Dendritic cell treated with granulocyte-macrophage colony-stimulating factor and Interleukin-4, amounts not matched to agents 40 ng/mL and 50 ng/mL, for 4 days (primary cell): ENCODE data around the gene DVL2.

ENCODE experiments used
- H3K27ac Mint-ChIP-seq: one replicate; pipeline ENCODE4 v1.8.0; 2022; ENCODE audit warnings: mild to moderate bottlenecking, mixed read lengths
- H3K27me3 Mint-ChIP-seq: one replicate; pipeline ENCODE4 v1.8.0; 2022; ENCODE audit warnings: mild to moderate bottlenecking, mixed read lengths
- H3K36me3 Mint-ChIP-seq: one replicate; pipeline ENCODE4 v1.8.0; 2022; ENCODE audit warnings: low read depth, mixed read lengths
- H3K4me1 Mint-ChIP-seq: one replicate; pipeline ENCODE4 v1.8.0; 2022; ENCODE audit warnings: low read depth, mixed read lengths
- H3K4me3 Mint-ChIP-seq: one replicate; pipeline ENCODE4 v1.8.0; 2022; ENCODE audit warnings: mild to moderate bottlenecking, moderate library complexity, mixed read lengths
- H3K9me3 Mint-ChIP-seq: one replicate; pipeline ENCODE4 v1.8.0; 2022; ENCODE audit warnings: mixed read lengths
- intact Hi-C: fragments of 100-400 bp; cut with micrococcal nuclease; formaldehyde crosslinking; loops from one replicate; pipeline ENCODE4 v1.15.0; 2022

DVL2 gene

DNA sequence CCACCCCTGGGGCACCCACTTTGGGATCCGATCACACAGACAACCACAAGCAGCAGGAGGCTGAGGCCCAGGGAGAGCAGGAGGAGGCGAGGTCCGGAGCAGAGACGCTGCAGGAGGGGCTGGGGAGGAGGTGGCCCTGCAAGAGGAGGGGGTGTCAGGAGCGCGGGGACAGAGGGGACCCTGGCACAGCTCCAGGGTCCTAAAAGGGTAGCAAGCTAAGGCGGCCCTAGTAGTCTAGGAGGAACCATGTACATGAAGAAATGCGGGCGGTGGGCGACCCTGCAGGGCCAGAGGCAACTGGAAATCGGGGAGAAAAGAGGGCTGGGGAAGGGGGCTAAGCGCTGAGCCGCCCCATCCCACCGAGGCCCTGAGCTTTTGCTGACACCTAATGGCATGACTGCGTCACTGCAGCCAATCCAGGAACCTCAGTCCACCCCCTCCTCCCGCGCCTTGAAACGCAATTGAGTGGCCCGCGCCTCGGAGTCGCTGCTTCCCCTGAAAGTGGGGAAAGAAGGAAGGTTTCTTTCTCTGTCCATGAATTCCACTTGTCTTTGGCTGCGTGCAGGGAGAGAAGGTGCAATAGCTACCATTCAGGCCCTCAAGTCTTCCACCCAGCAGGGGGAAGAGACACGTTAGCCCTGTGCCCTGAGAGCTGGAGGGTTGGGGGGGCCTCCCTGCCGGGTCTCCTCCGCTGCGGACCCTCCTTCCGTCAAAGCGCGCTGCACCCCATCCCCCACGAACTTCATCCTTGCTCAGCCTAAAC lies 56.9 kb downstream of the DVL2 start:
- no peak overlapping the region for H3K27ac Mint-ChIP-seq
- no peaks in the 10 kb centered on the region for H3K36me3 Mint-ChIP-seq
- no peaks in the 10 kb centered on the region for H3K9me3 Mint-ChIP-seq
- H3K4me3 Mint-ChIP-seq, result peak overlapping the region; percentile 52
- intact Hi-C loops, result loop anchor here (2.0 kb wide), 1 partner anchor 131 kb away; no protein-coding TSS in a partner anchor
- H3K4me1 Mint-ChIP-seq, result peaks cover 8% of the 10 kb centered on the region
- H3K27me3 Mint-ChIP-seq, result peaks cover 14% of the 10 kb centered on the region

DNA sequence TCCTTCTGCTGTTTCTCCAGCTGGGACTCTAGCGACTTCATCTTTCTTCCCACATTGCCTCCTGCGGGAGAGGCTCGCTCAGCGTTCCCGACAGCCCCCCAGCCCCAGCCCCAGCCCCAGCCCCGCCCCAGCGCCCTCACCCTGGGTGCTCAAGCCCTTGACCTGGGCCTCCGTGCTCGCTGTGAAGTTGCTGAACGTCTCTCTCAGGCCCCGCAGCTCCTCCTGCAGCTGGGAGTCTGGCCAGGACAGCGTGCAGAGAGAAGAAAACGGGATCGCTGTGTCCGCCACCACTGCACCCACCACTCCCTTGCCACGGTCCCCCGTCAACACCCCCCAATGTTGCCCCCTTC lies 57.5 kb downstream of the DVL2 start:
- intact Hi-C loops, result loop anchor here (2.0 kb wide), 1 partner anchor 130 kb away; no protein-coding TSS in a partner anchor
- Mint-ChIP-seq H3K4me1 (peaks cover 8% of the 10 kb centered on the region), H3K27ac (no peak overlapping the region), H3K9me3 (no peaks in the 10 kb centered on the region), H3K27me3 (peaks cover 14% of the 10 kb centered on the region), H3K36me3 (no peaks in the 10 kb centered on the region), H3K4me3 (no peak overlapping the region)

DNA sequence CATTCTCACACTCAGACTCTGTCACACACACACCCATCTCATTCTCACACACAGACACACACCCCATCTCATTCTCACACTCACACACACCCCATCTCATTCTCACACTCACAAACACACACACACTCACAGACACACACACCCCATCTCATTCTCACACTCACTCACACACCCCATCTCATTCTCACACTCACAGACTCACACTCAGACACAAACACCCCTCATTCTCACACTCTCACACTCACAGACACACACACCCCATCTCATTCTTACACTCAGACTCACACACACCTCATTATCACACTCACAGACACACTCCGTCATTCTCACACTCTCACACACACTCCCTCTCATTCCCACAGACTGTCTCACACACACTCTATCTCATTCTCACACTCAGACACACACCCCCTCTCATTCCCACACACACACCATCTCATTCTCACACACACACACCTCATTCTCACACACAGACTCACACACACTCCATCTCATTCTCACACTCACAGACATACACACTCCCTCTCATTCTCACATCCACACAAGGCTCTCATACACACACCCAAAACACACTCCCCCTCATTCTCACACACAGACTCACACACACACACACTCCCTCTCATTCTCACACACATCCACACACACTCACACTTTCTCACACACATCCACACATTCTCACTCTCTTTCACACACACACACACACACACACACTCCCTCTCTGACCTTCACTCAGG lies 58.0 kb downstream of the DVL2 start:
- Mint-ChIP-seq H3K4me3 (no peak overlapping the region), H3K4me1 (peaks cover 10% of the 10 kb centered on the region), H3K36me3 (no peaks in the 10 kb centered on the region), H3K27ac (no peak overlapping the region), H3K27me3 (peaks cover 14% of the 10 kb centered on the region), H3K9me3 (no peaks in the 10 kb centered on the region)
- intact Hi-C loops, result loop anchor here (2.0 kb wide), 1 partner anchor 129 kb away; no protein-coding TSS in a partner anchor
